GM13977 (cell line): ENCODE measurements around the gene PRELID1.

Source experiments
- DNase-seq: peaks from one replicate; pipeline ENCODE4 v3.0.0; 2012; ENCODE audit warnings: low spot score
- in situ Hi-C: fragments of 300-500 bp; cut with MboI; formaldehyde crosslinking; loops from one replicate; pipeline ENCODE4 v1.12.0; 2022; ENCODE audit warnings: low sequenced_read_pairs, low pct_unique_long_range_greater_than_20kb, mixed read lengths, inconsistent platforms; ENCODE audit not compliant: unreplicated experiment
- TF ChIP-seq, protein P1 (sequence below): IDR thresholded peaks from 2 replicates; pipeline ENCODE4 v1.5.1; 2012; ENCODE audit warnings: mild to moderate bottlenecking, control low read depth; ENCODE audit not compliant: insufficient read depth; ENCODE audit errors: extremely low read depth, missing control alignments

Gene PRELID1

DNA sequence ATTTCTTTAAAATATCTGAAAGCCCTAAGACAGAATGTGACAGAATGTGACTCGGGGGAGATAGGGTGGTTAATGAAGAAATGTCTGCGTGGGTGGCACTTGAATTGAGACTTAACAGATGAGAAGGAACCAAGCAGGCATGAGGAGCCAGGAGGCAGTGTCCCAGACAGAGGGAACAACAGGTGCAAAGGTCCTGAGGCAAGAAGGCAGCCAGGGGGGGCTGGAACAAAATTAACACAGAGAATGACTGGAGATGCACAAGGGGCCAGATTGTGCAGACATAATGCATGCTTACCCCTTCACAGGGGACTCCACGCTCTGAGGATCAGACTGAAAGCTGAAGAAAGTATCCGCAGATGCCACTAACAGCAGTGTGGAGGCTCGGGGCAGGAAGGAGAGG, 46.2 kb downstream of the PRELID1 start:
- DNase-seq = no peak
- in situ Hi-C loops = no loop called here
- TF ChIP-seq, protein P1, sequence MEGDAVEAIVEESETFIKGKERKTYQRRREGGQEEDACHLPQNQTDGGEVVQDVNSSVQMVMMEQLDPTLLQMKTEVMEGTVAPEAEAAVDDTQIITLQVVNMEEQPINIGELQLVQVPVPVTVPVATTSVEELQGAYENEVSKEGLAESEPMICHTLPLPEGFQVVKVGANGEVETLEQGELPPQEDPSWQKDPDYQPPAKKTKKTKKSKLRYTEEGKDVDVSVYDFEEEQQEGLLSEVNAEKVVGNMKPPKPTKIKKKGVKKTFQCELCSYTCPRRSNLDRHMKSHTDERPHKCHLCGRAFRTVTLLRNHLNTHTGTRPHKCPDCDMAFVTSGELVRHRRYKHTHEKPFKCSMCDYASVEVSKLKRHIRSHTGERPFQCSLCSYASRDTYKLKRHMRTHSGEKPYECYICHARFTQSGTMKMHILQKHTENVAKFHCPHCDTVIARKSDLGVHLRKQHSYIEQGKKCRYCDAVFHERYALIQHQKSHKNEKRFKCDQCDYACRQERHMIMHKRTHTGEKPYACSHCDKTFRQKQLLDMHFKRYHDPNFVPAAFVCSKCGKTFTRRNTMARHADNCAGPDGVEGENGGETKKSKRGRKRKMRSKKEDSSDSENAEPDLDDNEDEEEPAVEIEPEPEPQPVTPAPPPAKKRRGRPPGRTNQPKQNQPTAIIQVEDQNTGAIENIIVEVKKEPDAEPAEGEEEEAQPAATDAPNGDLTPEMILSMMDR = no peak

DNA sequence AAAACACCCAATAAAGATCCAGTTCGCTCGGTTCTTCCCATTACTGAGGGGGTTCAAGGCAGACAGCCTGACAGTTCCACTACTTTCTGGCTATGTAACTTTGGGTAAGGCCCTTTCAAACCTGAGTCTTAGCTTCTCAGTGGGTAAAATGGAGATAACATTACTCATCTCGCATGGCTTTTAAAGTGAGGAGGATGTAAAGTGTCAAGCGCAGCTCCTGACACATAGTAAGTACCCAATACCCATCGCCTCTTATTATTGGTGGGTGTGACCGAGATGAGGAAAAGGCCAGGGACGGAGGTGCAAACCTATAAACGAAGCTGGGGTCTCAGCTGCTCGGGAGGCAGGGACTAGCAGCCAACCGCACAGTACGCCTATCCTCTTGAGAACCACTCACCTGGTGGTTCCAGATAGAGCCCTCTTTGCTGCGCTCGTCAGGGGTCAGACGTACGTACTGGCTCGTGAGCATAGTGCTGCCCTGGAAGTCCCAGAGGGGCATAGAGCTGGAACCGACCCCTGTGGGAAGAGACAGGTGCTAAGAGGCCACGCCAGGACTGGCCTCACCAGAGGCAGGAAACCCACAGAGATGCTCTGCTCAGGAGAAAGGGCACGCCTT, 47.3 kb downstream of the PRELID1 start:
- in situ Hi-C loops = no loop called here
- TF ChIP-seq, protein P1 = no peak
- DNase-seq = no peak

DNA sequence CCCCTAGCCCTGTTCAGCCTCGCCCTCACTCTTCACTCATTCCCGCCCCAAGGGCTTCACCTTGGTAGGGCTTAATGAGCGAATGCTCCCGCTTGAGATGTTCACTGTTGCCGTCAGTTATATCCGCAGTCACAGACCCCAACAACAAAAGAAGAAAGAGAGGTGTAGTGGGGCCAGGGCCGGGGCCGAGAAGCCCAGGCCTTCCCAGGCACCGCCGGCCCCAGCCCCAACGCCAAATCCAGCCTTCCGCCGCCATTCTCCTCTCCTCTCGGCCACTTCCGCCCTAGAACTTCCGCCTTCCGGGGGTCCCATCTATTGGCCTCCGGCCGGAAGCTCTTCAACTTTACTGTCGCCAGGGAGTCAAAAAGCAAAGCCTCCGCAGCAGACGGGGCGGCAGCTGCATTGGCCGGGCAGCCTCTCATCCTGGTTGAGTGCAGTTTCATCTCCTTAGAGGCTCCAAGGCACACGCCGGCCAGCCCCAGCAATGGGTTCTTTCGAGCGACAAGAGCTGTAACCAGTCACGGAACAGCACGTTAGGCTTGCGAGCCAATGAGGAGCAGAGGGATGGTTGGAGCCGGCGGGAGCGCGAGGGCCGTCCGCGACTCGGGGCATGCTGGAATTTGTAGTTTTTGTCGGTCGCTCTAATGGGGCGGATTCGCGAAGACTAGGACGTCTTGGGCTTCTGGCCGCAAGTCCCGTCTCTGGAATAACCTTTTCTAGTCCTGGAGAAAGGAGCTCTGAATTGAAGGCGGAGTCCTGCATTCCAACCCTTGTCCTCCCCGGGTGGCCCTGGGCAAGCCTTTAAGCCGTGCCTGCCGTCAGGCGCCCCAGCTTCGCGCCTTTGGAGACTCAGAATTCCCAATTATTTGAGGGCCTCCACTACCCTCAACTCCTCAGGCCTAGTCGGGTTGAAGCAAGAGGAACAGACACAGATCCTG, 48.1 kb downstream of the PRELID1 start, which contains the start of gene LMAN2:
Gene LMAN2 (minus strand): TSS at position 277 of the 938 bp plus-strand sequence. CDS start 21 bp downstream, at position 256.
- TF ChIP-seq, protein P1 = no peak
- in situ Hi-C loops = no loop called here
- DNase-seq = peak; percentile 94

DNA sequence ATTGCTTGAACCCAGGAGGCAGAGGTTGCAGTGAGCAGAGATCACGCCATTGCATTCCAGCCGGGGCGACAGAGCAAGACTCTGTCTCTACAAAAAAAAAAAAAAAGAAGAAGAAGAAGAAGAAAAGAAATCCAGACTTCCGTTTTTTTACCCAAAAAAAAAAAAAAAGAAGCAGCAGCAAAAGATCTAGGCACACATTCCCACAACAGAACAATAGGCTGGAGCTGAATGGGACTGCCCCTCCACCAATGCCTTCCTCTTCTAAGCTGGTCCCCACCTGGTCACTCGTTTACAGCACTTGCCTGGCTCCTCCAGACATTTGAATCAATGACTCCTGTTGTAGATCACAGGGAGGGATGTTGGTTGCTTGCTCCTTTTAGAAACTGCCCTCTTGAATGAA, 49.5 kb downstream of the PRELID1 start:
- in situ Hi-C loops = no loop called here
- TF ChIP-seq, protein P1 = no peak
- no peak for DNase-seq

DNA sequence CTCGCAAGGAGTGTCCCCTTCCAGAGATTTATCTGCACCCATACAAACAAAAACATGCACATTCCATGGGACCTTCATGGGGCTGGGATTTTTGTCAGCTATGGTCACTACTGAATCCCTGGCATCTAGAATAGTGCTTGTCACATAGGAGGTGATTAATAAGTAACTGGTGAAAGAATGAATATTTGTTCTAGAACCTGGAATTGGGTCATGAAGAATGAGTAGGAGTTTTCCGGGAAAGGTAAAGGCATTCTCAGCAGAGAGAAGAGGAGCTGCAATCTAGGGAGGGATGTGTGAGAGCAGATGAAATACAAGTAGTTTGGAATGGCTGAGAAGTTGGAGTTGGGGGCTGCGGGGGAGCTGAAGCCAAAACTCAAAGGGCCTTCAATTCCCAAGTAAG, 50.7 kb downstream of the PRELID1 start:
- TF ChIP-seq, protein P1 = no peak
- in situ Hi-C loops = no loop called here
- DNase-seq = no peak

DNA sequence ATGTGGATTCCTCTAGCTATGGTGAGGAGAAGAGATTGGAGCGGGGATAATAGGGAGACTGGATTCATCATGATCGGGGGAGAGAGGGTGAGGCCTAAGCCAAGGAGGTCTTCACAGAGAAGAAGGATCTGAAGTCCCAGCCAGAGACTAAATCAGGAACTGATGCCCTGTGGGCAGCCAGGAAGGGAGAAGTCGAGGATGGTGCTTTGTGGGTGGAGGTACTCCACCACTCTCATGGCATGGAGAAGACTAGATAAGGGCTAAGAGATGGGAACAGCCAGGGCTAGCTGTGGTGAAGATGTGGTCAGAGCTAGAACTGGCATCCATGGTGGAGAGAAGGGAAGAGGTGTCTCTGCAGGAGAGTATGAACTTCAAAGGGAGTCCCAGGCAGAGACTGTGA, 51.1 kb downstream of the PRELID1 start:
- TF ChIP-seq, protein P1 = no peak
- in situ Hi-C loops = no loop called here
- no peak for DNase-seq
